GM12878 (cell line): ENCODE results near the gene GLE1.

Experiments used
- ASH2L ChIP-seq: fragments of 300-600, 200-600 bp; sonication (generic); IDR thresholded peaks from 2 replicates; pipeline ENCODE4 v1.6.1; 2017; ENCODE audit warnings: low read depth, mild to moderate bottlenecking, borderline replicate concordance
- BMI1 ChIP-seq: fragments of 450-650 bp; IDR thresholded peaks from 2 replicates; pipeline ENCODE4 v1.6.1; 2016; ENCODE audit warnings: mild to moderate bottlenecking, moderate library complexity, borderline replicate concordance
- CEBPB ChIP-seq, 2 experiments: fragments of 150-350 bp in 1 of 2; IDR thresholded peaks; 2 replicates each; pipeline ENCODE4 v1.6.1; 2012 to 2014; ENCODE audit warnings: low read depth in 2 of 2, low read length in 2 of 2, borderline replicate concordance in 1 of 2, inconsistent platforms in 1 of 2
- GABPA ChIP-seq: IDR thresholded peaks from 2 replicates; pipeline ENCODE4 v1.6.1; 2014; ENCODE audit warnings: antibody characterized with exemption, low read depth, mild to moderate bottlenecking, inconsistent platforms
- JUNB ChIP-seq: IDR thresholded peaks from 2 replicates; pipeline ENCODE4 v1.6.1; 2016; ENCODE audit warnings: antibody characterized with exemption, mild to moderate bottlenecking
- JUND ChIP-seq: IDR thresholded peaks from 2 replicates; pipeline ENCODE4 v1.6.1; 2012; ENCODE audit warnings: low read depth, mild to moderate bottlenecking, low read length, improper control_type of control experiment, moderate library complexity
- NRF1 ChIP-seq: conservative IDR thresholded peaks from 2 replicates; pipeline ENCODE4 v1.6.1; 2011; ENCODE audit warnings: mild to moderate bottlenecking, low read depth, low read length, improper control_type of control experiment
- POLR2A ChIP-seq: IDR thresholded peaks from 2 replicates; pipeline ENCODE4 v1.6.1; 2011; ENCODE audit warnings: low read depth, mild to moderate bottlenecking, low read length
- POLR2AphosphoS5 ChIP-seq: IDR thresholded peaks from 2 replicates; pipeline ENCODE4 v1.6.1; 2011; ENCODE audit warnings: mild to moderate bottlenecking, low read length, inconsistent platforms
- RAD21 ChIP-seq: IDR thresholded peaks from 2 replicates; pipeline ENCODE4 v1.6.1; 2011; ENCODE audit warnings: mild to moderate bottlenecking, low read depth, low read length, moderate library complexity; ENCODE audit not compliant: insufficient read depth
- RCOR1 ChIP-seq: conservative IDR thresholded peaks from 2 replicates; pipeline ENCODE4 v1.6.1; 2012; ENCODE audit warnings: low read depth, low read length, improper control_type of control experiment
- SP1 ChIP-seq: IDR thresholded peaks from one replicate; pipeline ENCODE4 v1.6.1; 2011; ENCODE audit warnings: low read depth, low read length
- SREBF2 ChIP-seq: IDR thresholded peaks from 2 replicates; pipeline ENCODE4 v1.6.1; 2012; ENCODE audit warnings: mild to moderate bottlenecking, low read length
- TF ChIP-seq, protein P1 (sequence below), 3 experiments: IDR thresholded peaks in 2 of 3; conservative IDR thresholded peaks in 1 of 3; 2 replicates each; pipeline ENCODE4 v1.5.1; 2011; ENCODE audit warnings: low read depth in 3 of 3, low read length in 3 of 3, mild to moderate bottlenecking in 3 of 3, control low read depth in 2 of 3, moderate library complexity in 2 of 3, inconsistent platforms in 1 of 3, mixed read lengths in 1 of 3; ENCODE audit not compliant: control insufficient read depth in 2 of 3, insufficient read depth in 1 of 3; ENCODE audit errors: extremely low read depth in 1 of 3

- no peak for TF ChIP-seq RCOR1
- no peak for TF ChIP-seq POLR2AphosphoS5
- TF ChIP-seq, protein P1, sequence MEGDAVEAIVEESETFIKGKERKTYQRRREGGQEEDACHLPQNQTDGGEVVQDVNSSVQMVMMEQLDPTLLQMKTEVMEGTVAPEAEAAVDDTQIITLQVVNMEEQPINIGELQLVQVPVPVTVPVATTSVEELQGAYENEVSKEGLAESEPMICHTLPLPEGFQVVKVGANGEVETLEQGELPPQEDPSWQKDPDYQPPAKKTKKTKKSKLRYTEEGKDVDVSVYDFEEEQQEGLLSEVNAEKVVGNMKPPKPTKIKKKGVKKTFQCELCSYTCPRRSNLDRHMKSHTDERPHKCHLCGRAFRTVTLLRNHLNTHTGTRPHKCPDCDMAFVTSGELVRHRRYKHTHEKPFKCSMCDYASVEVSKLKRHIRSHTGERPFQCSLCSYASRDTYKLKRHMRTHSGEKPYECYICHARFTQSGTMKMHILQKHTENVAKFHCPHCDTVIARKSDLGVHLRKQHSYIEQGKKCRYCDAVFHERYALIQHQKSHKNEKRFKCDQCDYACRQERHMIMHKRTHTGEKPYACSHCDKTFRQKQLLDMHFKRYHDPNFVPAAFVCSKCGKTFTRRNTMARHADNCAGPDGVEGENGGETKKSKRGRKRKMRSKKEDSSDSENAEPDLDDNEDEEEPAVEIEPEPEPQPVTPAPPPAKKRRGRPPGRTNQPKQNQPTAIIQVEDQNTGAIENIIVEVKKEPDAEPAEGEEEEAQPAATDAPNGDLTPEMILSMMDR (IDR thresholded peaks at IDR 0.05 in 2 of 3, conservative IDR thresholded peaks at IDR 0.05 in 1 of 3; ENCODE audit: control insufficient read depth in 2 of 3, extremely low read depth in 1 of 3, insufficient read depth in 1 of 3, low read depth in 3 of 3, low read length in 3 of 3): no peak
- TF ChIP-seq JUND: no peak
- TF ChIP-seq BMI1: no peak
- no peak for TF ChIP-seq GABPA
- no peak for TF ChIP-seq JUNB
- TF ChIP-seq SREBF2: no peak
- TF ChIP-seq SP1: no peak
- TF ChIP-seq POLR2A: no peak
- no peak for TF ChIP-seq ASH2L
- no peak for TF ChIP-seq NRF1
- TF ChIP-seq RAD21: no peak
- TF ChIP-seq CEBPB (IDR thresholded peaks at IDR 0.05; ENCODE audit: borderline replicate concordance in 1 of 2, low read depth in 2 of 2, low read length in 2 of 2): no peak
Observed at GRCh38 chr9:128494746-128495129, 9.8 kb upstream of the GLE1 start.
